Measurements from ENCODE around the gene DLG1. TPM values are rescaled to one million over a fixed set of nuclear protein-coding genes. Genes with fewer than 3 reads are reported as not detected.
"Not testable (repeated sequence)": the region's sequence is repeated elsewhere in the genome, so short reads cannot be mapped to it uniquely, and the experiment has no call there.

DLG1 gene
- total and polyA plus RNA-seq, 12 donors: 20.7 to 97.4 (median 54.0) TPM

DNA sequence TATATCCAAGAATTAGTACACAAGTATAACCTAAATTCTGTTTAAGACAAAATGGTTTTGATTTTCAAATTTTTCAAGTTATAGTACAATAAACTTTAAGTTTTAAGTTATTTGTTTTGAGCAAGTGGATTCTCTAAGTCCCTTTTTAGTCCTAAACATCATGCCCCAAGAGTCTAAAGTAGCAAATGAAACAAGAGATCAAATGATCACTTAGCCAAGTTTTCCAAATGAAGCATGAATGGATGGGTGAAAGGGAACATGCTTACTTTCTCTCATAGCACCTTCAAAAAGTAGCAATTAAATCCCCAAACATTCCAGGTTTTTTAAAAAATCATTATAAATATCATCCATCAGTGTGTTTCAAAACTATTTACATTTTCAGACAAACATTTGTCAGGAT lies 19.5 kb downstream of the DLG1 start:
- H3K27ac ChIP-seq: no peak overlapping the region
- no peak for ATAC-seq

DNA sequence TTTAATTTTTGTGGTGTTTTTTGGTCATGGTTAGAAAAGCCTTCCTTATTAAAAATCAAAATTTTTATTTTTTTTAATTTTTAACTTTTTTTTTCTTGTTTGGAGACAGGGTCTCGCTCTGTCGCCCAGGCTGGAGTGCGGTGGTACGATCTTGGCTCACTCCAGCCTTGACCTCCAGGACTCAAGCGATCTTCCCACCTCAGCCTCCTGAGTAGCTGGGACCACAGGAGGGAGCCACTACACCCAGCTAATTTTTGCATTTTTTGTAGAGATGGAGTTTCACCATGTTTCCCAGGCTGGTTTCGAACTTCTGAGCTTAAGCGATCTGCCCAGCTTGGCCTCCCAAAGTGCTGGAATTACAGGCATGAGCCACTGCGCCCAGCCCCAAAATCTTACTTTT lies 21.6 kb downstream of the DLG1 start:
- H3K27ac ChIP-seq; H3K9me3 ChIP-seq; intact Hi-C loops (cut with DNase I); H3K4me3 ChIP-seq; ATAC-seq; H3K27me3 ChIP-seq; DNase-seq: not testable (repeated sequence)
- 96 to 98% methylated on average over 8 of the region's 8 CpGs for WGBS, 2 donors
- Histone ChIP-seq H3K4me1 (peaks cover 0 to 12% (median 0%) of the 10 kb centered on the region in 9 donors), H3K36me3 (peaks cover 0 to 59% (median 18%) of the 10 kb centered on the region in 9 donors)
- TF ChIP-seq, protein P1, sequence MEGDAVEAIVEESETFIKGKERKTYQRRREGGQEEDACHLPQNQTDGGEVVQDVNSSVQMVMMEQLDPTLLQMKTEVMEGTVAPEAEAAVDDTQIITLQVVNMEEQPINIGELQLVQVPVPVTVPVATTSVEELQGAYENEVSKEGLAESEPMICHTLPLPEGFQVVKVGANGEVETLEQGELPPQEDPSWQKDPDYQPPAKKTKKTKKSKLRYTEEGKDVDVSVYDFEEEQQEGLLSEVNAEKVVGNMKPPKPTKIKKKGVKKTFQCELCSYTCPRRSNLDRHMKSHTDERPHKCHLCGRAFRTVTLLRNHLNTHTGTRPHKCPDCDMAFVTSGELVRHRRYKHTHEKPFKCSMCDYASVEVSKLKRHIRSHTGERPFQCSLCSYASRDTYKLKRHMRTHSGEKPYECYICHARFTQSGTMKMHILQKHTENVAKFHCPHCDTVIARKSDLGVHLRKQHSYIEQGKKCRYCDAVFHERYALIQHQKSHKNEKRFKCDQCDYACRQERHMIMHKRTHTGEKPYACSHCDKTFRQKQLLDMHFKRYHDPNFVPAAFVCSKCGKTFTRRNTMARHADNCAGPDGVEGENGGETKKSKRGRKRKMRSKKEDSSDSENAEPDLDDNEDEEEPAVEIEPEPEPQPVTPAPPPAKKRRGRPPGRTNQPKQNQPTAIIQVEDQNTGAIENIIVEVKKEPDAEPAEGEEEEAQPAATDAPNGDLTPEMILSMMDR (IDR thresholded peaks at IDR 0.05): peak in 3 of 9 donors; percentile 9 to 22 (median 14)

More for the DNA sequence above, 19.5 kb downstream of the DLG1 start:
- H3K27me3 ChIP-seq: no peaks in the 10 kb centered on the region
- TF ChIP-seq, protein P1 (IDR thresholded peaks at IDR 0.05): no peak
- peaks cover 0 to 80% (median 18%) of the 10 kb centered on the region in 9 donors for H3K36me3 ChIP-seq
- no peak overlapping the region for H3K4me3 ChIP-seq
- no peak for DNase-seq
- intact Hi-C loops (cut with DNase I): no loop called here
- H3K9me3 ChIP-seq: peaks cover 0 to 1% (median 0%) of the 10 kb centered on the region in 11 donors
- H3K4me1 ChIP-seq: peaks cover 0 to 13% (median 0%) of the 10 kb centered on the region in 9 donors

DNA sequence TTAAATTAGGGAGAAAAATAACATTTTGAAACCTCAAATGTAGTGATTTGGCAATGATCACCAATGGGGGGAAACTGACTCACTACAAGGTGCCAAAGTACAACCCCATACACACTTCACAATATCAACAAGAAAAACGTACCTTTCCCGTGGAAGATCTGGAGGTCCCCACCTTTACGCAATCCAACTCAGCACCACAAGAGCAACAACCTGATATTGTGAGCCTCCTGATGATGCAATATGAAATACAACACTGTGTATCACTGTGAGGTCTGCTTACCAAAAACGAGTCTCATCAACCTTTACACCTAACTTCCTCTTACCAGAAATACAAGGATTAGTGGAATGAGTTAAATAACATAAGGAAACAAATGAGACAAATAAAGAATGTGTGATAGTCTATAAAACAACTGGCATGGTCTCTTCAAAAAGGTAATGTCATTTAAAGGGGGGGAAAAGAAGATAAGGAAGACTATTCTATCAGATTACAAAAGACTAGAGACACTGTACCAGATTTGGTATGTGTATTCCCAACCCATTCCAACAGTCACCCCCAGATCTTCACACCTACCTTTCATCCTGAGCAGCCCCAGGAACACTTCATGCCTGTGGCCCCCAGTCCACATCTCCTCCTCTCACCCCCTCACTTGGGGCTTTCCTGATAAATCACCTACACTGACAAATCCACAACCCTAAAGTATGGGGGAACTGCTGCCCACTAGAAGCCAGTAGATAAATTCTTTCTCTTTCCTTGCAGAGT lies 27.7 kb downstream of the DLG1 start:
- Histone ChIP-seq H3K27ac (no peak overlapping the region), H3K4me1 (peaks cover 0 to 36% (median 17%) of the 10 kb centered on the region in 9 donors), H3K27me3 (no peaks in the 10 kb centered on the region), H3K9me3 (peaks cover 0 to 3% (median 0%) of the 10 kb centered on the region in 11 donors), H3K36me3 (peaks cover 0 to 13% (median 0%) of the 10 kb centered on the region in 9 donors), H3K4me3 (no peak overlapping the region)
- intact Hi-C loops (cut with DNase I): no loop called here
- TF ChIP-seq, protein P1 (IDR thresholded peaks at IDR 0.05): no peak
- no peak for ATAC-seq
- DNase-seq: no peak
- WGBS, 2 donors: 82 to 89% methylated on average over 4 of the region's 4 CpGs

DNA sequence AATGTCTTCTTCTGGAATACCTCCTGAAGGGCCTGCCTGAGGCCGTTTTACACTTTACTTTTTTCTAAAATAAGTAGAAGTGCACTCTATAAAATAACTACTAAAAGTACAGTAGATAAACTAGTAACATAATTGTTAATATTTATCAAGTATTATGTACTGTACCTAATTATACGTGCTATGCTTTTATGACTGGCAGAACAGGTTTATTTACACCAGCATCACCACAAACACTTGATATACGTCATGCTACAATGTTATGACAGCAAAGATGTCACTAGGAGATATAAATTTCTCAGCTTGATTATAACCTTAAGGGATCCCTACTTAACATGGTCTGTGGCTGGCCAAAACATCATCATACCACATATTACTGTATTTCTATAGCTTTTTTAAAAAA lies 29.4 kb downstream of the DLG1 start:
- DNase-seq (no peak), ATAC-seq (no peak)
- Histone ChIP-seq H3K27me3 (no peaks in the 10 kb centered on the region), H3K27ac (no peak overlapping the region), H3K4me3 (no peak overlapping the region), H3K36me3 (no peaks in the 10 kb centered on the region), H3K9me3 (peaks cover 0 to 2% (median 0%) of the 10 kb centered on the region in 11 donors), H3K4me1 (peaks cover 0 to 36% (median 17%) of the 10 kb centered on the region in 9 donors)
- TF ChIP-seq, protein P1 (IDR thresholded peaks at IDR 0.05): no peak
- 87% methylated on average over 3 of the region's 3 CpGs for WGBS, 2 donors
- intact Hi-C loops (cut with DNase I): loop anchor here in 1 of 10 donors (10.0 kb wide), 1 partner anchor 236 kb away; no protein-coding TSS in a partner anchor

Data from heart right ventricle (tissue), 16 donors.